SHP77 treated with DMSO at 0.1 percent for 48 hours (cell line): ENCODE data around the gene ZNF710.

Source experiments
- DNase-seq: peaks from one replicate; lab custom pipeline; 2025; lab: John Stamatoyannopoulos, UW

Gene ZNF710

DNA sequence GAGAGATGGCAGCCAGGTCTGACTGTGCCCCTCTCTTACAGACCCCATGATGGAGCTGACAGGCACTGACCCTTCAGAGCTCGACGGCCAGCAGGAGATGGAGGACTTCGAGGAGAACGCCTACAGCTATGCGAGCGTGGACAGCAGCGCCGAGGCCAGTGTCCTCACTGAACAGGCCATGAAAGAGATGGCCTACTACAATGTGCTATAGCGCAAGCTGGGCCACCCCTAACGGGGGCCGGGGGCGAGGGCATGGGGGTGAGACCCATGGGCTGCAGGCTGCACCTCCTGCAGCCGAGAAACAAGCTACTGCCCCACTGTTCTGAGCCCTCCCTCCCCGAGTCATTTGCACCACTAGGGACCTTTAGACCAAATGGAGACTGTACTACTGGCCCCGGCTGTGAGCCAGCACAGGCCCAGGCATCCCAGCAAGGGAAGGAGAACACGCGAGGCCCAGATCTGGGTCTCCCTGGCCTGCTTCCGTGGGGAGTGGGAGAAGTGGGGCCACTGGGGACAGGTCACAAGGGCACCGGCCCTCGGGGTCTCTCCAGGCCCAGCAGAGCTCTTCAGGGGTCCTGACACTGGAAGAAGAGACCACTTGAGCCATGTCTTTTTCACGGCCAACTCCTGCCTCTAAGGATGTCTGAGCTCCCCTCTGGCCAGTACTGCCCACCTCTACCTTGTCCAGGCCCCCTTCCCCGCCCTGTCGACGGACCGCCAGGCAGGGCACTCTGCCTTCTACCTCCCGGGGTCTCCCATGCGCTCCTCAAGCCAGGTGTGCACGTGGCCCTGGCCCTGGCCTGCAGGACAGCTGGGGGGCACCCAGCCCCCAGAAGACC is 78.7 kb downstream of the ZNF710 start:
- DNase-seq, result no peak

DNA sequence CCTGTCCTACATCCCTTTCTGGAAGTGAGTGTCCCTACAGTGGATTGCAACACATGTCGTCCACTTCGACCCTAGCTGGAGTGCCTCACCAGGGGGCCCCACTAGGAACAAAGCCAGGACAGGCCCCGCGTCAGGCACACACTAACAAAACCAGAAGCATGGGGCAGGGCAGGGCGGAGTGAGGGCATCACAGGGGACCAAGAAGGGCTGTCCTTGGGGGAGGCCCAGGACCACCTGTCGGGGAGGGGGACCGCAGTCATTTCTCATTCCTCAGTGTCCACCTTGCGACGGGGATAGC is 79.3 kb downstream of the ZNF710 start:
- DNase-seq, result no peak

DNA sequence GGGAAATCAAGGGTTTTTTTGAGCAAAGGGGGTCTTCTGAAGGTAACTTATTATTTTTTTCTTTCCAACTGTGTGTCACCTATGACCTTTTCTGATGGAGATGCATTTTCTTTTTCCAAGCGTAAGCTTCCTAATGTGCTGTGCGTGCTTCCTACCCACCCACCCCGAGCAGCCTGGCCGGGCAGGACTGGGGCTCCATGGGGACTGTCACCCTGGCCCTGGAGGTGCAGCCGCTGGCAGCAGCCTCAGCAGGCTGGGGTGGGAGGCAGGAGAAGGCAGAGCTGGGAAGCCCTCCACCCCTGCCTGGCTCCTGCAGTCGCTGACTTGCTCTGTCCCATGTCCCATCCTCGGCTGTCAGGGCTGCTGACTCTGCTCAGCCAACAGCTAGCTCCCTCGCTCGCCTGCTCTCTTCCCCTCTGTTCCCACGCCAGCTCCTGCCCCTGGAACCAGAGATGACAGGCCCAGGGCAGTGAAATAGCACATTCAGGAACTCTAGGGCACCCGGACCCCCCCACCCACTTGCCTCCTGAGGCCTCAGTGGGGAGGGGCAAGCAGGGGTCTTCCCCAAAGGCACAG is 79.8 kb downstream of the ZNF710 start:
- DNase-seq, result no peak

DNA sequence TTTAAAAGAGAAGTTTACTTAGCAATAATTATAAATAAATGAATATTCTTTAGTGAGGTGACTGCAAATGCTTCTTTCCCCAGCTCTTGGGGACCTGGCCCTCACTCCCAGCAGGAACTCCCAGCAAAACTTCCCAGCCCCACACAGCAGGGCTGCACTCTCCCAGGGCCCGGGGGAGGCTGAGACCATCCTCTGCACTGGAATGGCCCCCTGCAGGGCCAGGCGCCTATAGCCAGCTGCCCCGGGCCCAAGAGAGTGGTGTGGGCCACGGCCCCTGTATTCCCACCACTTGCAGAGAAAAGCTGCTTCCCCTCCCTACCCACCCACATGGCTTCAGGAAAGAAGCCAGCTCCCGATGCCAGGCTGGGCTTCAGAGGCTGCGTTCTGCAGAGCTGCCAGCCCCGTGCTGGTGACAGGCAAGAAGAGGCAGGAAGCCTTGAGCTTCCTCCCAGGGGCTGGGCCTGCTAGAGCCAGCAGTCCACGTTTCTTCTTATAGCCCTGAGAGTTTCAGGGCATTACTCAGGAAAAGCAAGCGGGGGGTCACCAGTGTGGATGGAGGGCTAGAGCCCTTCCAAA is 81.1 kb downstream of the ZNF710 start:
- no peak for DNase-seq

DNA sequence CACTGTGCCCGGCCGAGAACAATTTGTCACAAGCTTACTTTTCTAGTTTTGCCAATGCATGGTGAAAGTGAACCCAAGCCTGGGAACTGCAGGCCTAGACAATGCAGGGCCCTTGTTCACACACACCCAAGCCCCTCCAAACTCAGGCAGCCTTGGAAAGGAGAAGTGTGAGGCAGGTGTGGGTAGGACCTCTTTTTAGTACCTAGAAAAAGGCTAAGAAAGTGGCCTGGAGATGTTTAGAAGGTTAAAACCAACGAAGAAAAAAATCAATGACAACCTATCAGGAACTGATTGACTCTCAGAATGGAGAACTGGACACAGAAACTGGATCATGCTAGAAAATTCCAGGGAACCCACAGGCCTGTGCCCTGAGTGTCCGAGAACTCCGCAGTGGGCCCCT is 82.3 kb downstream of the ZNF710 start:
- no peak for DNase-seq

GRCh38 chr15:90083954-90084607 is 83.0 kb downstream of the ZNF710 start:
- no peak for DNase-seq

DNA sequence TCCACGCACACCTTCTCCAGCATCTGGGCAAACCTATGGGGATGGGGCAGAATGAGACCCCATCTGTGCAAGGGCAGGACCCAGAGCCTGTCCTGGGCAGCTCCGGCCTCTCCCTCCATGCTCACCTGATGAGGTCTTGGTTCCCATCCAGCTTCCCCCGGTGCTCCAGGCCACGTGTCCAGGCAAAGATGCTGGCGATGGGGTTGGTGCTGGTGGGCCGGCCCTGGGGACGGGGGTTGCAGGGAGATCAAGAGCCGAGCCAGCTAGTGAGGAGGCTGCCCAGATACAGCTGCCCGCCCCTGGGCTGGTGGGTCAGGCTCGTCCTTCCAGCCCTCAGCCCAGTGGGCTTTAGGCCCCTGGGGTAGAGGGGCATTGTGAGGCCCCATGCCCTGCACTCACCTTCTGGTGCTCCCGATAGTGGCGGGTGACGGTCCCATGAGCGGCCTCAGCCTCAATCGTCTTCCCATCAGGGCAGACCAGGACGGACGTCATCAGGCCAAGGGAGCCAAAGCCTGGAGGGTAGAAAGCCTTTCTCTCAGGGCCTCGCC is 83.8 kb downstream of the ZNF710 start:
- DNase-seq, result no peak

- no peak for DNase-seq
Observed at GRCh38 chr15:90085565-90085964, 84.4 kb downstream of the ZNF710 start.

- DNase-seq, result no peak
Observed at GRCh38 chr15:90086868-90087268, 85.7 kb downstream of the ZNF710 start.

GRCh38 chr15:90087454-90088154 is 86.5 kb downstream of the ZNF710 start:
- no peak for DNase-seq

- DNase-seq, result no peak
Observed at GRCh38 chr15:90090226-90090848, 89.2 kb downstream of the ZNF710 start.

DNA sequence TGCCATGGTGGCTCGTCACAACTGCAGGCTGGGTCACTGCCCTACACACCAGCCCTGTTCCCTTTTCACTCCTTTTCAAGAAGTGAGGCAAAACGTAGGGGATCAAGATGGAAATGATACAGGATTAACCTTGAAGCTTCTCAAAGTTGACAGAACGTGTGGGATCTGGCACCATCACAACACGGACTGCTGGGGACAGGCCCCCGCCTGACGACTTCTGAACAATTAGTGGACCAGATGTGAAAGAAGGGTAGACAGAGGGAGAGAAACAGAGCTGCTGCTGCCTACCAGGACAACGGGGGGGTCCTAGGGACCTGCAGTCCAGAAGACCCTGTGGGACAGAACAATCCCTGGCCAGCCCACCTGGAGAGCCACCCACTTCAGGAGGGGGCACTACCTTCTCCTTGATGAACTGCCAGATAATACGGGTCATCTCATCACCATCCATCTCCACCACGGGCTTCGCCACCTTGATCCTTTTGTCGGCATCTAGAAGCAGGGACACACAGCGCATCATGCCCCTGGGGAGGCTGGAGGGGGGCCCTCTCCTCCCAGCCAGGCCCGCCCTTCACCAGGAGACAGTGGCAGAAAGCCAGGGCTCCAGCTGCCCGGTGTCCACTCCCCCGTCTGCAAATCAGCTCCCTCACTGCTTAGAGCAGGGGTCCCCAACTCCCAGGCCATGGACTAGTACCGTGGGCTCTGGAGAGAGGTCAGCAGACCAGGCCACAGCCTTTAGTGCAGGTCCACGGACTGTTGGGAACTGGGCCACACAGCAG is 90.2 kb downstream of the ZNF710 start:
- DNase-seq, result no peak

DNA sequence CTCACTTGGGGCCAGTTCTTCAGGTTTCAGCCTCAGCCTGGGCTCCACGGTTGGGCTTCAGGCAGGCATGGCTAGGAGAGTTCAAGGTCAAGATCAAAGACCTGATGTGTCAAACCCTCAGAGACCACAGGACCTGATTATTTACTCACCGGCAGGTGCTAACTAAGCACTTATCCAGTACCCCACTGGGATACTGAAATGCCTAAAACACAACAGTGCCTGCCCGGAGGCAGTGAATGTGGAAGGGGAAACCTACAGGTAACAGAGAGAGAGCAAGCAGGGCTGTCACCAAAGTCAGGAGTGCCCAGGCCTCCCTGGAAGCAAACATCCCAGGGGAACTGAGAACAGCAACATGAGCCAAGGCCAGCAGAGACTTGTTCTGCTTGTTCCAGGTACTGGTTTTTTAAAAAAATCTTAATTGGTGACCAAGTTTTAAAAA is 94.4 kb downstream of the ZNF710 start:
- DNase-seq, result peak; percentile 58

- no peak for DNase-seq
Observed at GRCh38 chr15:90097475-90097874, 96.4 kb downstream of the ZNF710 start.

DNA sequence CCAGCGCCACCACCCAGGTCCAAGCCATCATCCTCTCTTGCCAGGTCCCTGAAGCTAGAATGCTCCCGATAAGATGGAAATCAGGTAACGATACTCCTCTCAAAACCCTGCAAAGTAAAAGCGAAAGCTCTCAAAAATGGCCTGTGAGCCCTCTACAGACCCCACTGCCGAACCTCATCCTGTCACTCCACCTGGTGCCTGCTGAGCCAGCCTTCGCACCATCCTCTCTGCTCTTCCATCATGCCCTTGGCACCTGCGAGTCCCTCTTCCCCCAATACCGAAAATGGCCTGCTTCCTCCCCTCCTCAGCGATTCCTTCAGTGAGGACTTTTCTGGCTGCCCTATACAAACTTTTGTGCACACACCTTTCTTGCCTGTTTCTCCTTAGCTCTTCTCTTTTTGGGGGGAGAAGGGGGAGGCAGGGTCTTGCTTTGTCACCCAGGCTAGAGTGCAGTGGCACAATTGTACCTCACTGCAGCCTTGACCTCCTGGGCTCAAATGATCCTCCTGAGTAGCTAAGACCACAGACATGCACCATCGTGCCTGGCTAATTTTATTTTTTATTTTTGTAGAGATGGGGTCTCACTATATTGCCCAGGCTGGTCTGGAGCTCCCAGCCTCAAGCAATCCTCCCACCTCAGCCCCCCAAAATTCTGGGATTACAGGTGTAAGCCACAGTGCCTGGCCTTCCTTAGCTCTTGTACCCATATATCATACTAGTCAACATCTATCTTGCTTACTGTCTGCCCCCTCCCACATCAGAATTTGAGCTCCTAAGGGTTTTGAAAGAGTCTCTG is 98.1 kb downstream of the ZNF710 start:
- DNase-seq, result no peak

DNA sequence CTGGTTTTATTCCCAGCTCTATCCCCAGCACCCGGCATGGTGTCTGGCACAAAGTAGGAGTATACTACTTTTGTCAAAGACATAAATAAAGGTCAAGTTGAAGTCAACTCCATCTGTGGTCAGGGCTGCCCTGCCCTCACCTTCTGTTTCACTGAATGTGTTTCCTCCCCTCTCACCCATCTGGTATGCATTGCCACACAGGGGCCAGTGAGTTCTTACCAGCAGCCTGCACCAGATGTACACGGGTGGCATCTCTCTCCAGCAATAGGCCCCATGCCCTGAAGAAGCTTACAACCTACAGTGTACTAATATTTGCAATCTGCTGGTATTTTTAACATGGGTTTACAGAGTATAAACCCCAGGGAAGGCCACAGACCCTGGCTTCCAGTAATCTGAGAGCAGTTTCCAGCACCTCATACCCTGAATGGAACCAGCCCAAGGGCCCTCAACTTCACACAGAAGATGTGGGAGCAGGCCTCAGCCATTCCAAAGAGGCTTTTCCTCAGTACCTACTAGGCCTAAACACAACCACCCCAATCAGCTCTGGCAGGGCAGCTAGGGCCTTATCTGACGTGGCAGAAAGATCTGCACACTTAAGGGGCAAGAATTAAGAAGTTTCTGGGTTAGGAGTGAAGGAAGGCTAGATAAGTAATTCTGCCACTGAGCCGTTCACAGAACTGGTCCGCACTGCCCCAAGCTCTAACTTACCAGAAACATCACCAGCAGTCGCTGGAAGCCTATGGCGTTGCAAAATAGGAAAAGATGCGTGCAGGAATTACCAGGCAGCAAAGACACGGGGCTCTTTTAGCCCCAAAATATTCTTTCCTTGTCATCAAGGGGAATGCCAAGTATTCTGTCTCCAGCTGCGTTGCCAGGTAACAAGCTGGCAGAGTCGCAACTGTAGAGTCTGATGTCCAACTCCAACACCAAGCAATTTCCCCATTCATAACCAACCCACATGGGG is 99.0 kb downstream of the ZNF710 start:
- DNase-seq, result no peak

DNA sequence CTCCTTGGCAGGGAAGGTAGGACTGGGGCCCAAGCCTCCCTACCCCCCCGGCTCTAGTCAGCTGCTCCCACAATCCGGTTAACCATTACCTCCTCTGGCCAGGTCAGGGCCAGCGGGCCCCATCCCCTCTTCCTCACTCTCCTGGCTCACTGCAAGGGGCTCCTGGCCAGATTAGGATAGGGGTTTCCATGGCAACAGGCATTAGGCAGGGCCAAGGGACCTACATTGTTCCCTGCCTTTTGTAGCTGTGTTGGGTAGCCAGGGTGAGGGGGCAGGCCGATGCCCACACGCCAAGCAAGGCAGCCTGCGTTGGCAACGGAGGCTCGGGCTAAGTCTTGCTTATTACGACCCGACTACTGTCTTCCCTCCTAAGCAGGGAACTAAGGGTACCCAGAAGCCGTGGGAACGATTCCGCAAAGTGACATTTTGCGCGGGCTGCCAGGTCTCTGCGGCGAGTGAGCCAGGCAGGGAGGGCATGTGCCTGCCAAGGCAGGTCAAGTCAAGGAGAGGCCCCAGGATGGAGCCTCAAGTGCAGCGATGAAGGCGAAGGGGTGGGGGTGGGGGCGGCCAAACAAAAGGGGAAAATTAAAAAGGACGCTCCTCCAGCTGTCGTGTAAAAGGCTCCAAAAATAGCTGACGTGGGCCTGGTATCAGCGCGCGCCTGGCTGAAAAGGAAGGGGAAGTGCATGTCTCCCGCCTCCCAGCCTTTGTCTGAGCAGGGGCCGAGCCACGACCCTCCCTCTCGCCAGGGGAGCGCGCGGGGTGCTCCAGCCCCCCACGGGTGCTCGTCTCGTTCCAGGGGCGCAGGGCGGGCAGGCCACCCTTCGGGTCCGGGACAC is 100.2 kb downstream of the ZNF710 start:
- peak; percentile 15 for DNase-seq
